ENCODE data around the gene SLC17A9.
A peak's percentile ranks its signal among the peaks of the same experiment; 100 is the strongest.

GRCh38 chr20:62980380-62980960 lies 28.0 kb downstream of the SLC17A9 start:
- TF ChIP-seq, protein P1, sequence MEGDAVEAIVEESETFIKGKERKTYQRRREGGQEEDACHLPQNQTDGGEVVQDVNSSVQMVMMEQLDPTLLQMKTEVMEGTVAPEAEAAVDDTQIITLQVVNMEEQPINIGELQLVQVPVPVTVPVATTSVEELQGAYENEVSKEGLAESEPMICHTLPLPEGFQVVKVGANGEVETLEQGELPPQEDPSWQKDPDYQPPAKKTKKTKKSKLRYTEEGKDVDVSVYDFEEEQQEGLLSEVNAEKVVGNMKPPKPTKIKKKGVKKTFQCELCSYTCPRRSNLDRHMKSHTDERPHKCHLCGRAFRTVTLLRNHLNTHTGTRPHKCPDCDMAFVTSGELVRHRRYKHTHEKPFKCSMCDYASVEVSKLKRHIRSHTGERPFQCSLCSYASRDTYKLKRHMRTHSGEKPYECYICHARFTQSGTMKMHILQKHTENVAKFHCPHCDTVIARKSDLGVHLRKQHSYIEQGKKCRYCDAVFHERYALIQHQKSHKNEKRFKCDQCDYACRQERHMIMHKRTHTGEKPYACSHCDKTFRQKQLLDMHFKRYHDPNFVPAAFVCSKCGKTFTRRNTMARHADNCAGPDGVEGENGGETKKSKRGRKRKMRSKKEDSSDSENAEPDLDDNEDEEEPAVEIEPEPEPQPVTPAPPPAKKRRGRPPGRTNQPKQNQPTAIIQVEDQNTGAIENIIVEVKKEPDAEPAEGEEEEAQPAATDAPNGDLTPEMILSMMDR (conservative IDR thresholded peaks at IDR 0.05; ENCODE audit: low read depth, low read length) = no peak
- peak; percentile 52 for TF ChIP-seq EZH2 (IDR thresholded peaks at IDR 0.05; ENCODE audit: borderline replicate concordance, low read depth, low read length, poor library complexity, severe bottlenecking)

All from A673 (cell line).